H1 (cell line): ENCODE results near the gene STAT2. TPM values are rescaled to one million over a fixed set of nuclear protein-coding genes. Genes with fewer than 3 reads are reported as not detected.
A peak's percentile ranks its signal among the peaks of the same experiment; 100 is the strongest.

ENCODE experiments used
- CTCF ChIA-PET: fragments of 300-600 bp; sonication (Branson Sonifier 250); formaldehyde crosslinking; loops from one replicate; lab custom pipeline; 2021; ENCODE audit not compliant: partially characterized antibody; lab: Charles Lee
- POLR2A ChIA-PET: fragments of 300-600 bp; sonication (Branson Sonifier 250); formaldehyde crosslinking; loops from one replicate; lab custom pipeline; 2021; ENCODE audit warnings: inconsistent platforms; ENCODE audit not compliant: partially characterized antibody; lab: Charles Lee
- DNase-seq, 2 experiments: peaks; one replicate each; pipeline versions ENCODE4 v3.0.0 to v3.0.0-alpha.2; 2010 to 2022; ENCODE audit warnings: low spot score in 2 of 2, low read depth in 1 of 2, mixed read lengths in 1 of 2
- FAIRE-seq: peaks from 2 replicates; lab custom pipeline; 2011; peaks lifted over from hg19 to GRCh38; lab: Jason Lieb, UNC
- H2AFZ ChIP-seq: 2 replicates; pipeline ENCODE4 v1.8.1; 2012; ENCODE audit warnings: low read length, inconsistent platforms
- H2AK5ac ChIP-seq: 2 replicates; pipeline ENCODE4 v1.6.1; 2013; ENCODE audit warnings: low read depth, low read length
- H2BK120ac ChIP-seq: replicated peaks from 2 replicates; pipeline ENCODE3; 2013; ENCODE audit warnings: low read depth, low read length, inconsistent platforms
- H2BK12ac ChIP-seq: 2 replicates; pipeline ENCODE4 v1.6.1; 2013; ENCODE audit warnings: low read depth, low read length
- H2BK15ac ChIP-seq: 2 replicates; pipeline ENCODE4 v1.6.1; 2013; ENCODE audit warnings: low read length
- H2BK20ac ChIP-seq: 2 replicates; pipeline ENCODE4 v1.6.1; 2013; ENCODE audit warnings: low read length
- H2BK5ac ChIP-seq: 2 replicates; pipeline ENCODE4 v1.6.1; 2013; ENCODE audit warnings: low read depth, low read length
- H3K14ac ChIP-seq: 2 replicates; pipeline ENCODE4 v1.6.1; 2013; ENCODE audit warnings: inconsistent platforms; ENCODE audit not compliant: insufficient read length
- H3K18ac ChIP-seq: 2 replicates; pipeline ENCODE4 v1.6.1; 2013; ENCODE audit warnings: low read length; ENCODE audit errors: extremely low read depth
- H3K23ac ChIP-seq: 2 replicates; pipeline ENCODE4 v1.6.1; 2013; ENCODE audit warnings: inconsistent platforms; ENCODE audit not compliant: insufficient read length
- H3K23me2 ChIP-seq: 2 replicates; pipeline ENCODE4 v1.6.1; 2013; ENCODE audit warnings: low read depth, low read length
- H3K27ac ChIP-seq: 2 replicates; pipeline ENCODE4 v1.6.1; 2011; ENCODE audit warnings: low read depth, low read length, inconsistent platforms
- H3K27me3 ChIP-seq, 4 experiments: replicated peaks in 1 of 4; 1 replicate in 1 of 4; 2 replicates in 3 of 4; pipeline versions ENCODE4 v1.6.1 to v1.8.1; 2011 to 2013; ENCODE audit warnings: low read length in 3 of 4, mild to moderate bottlenecking in 3 of 4, inconsistent platforms in 2 of 4, mixed read lengths in 2 of 4, moderate library complexity in 1 of 4; ENCODE audit not compliant: control insufficient read depth in 3 of 4, insufficient read depth in 3 of 4; ENCODE audit errors: extremely low read depth in 1 of 4
- H3K36me3 ChIP-seq, 4 experiments: 2 replicates each; pipeline versions ENCODE4 v1.6.1 to v1.8.1; 2011 to 2013; ENCODE audit warnings: mild to moderate bottlenecking in 4 of 4, low read length in 3 of 4, moderate library complexity in 2 of 4, control low read depth in 1 of 4, inconsistent platforms in 1 of 4; ENCODE audit not compliant: insufficient read depth in 4 of 4, control insufficient read depth in 2 of 4
- H3K4ac ChIP-seq: replicated peaks from 2 replicates; pipeline ENCODE3; 2013; ENCODE audit warnings: low read length, low read depth, mixed read lengths, inconsistent platforms; ENCODE audit not compliant: insufficient read length
- H3K4me1 ChIP-seq, 4 experiments: replicated peaks in 1 of 4; 1 replicate in 1 of 4; 2 replicates in 3 of 4; pipeline versions ENCODE4 v1.6.1 to v1.8.1; 2011 to 2013; ENCODE audit warnings: low read length in 3 of 4, inconsistent platforms in 2 of 4, mixed read lengths in 1 of 4; ENCODE audit not compliant: insufficient read depth in 4 of 4, control insufficient read depth in 3 of 4
- H3K4me2 ChIP-seq, 2 experiments: 2 replicates each; pipeline versions ENCODE4 v1.6.1 to v1.8.1; 2011 to 2013; ENCODE audit warnings: low read depth in 2 of 2, low read length in 2 of 2, control low read depth in 1 of 2, inconsistent platforms in 1 of 2, mild to moderate bottlenecking in 1 of 2; ENCODE audit not compliant: insufficient read depth in 1 of 2
- H3K4me3 ChIP-seq, 4 experiments: fragments of 200-600, 300-600 bp in 1 of 4; sonication (generic), shearing (Covaris generic), sonication (Bioruptor Twin) in 1 of 4; 2 replicates each; pipeline versions ENCODE4 v1.5.1 to v1.8.1; 2011 to 2016; ENCODE audit warnings: low read length in 4 of 4, low read depth in 3 of 4, control low read depth in 2 of 4, inconsistent platforms in 2 of 4, mild to moderate bottlenecking in 2 of 4, mixed read lengths in 1 of 4, moderate library complexity in 1 of 4; ENCODE audit not compliant: insufficient read depth in 2 of 4; ENCODE audit errors: extremely low read depth in 1 of 4
- H3K56ac ChIP-seq: replicated peaks from 2 replicates; pipeline ENCODE3; 2013; ENCODE audit warnings: low read depth, mild to moderate bottlenecking, mixed read lengths, low read length, inconsistent platforms; ENCODE audit not compliant: insufficient read length
- H3K79me1 ChIP-seq: 2 replicates; pipeline ENCODE4 v1.6.1; 2013; ENCODE audit warnings: low read depth, low read length, control low read depth
- H3K79me2 ChIP-seq, 2 experiments: 2 replicates each; pipeline versions ENCODE4 v1.6.1 to v1.8.1; 2012 to 2013; ENCODE audit warnings: low read length in 2 of 2, mild to moderate bottlenecking in 2 of 2, inconsistent platforms in 1 of 2; ENCODE audit not compliant: insufficient read depth in 2 of 2, control insufficient read depth in 1 of 2
- H3K9ac ChIP-seq, 4 experiments: replicated peaks in 1 of 4; 1 replicate in 1 of 4; 2 replicates in 3 of 4; pipeline versions ENCODE4 v1.6.1 to v1.8.1; 2011 to 2013; ENCODE audit warnings: low read depth in 3 of 4, low read length in 3 of 4, control low read depth in 2 of 4, mild to moderate bottlenecking in 2 of 4, moderate library complexity in 2 of 4, inconsistent platforms in 1 of 4; ENCODE audit errors: extremely low read depth in 1 of 4
- H3K9me3 ChIP-seq, 2 experiments: 2 replicates each; pipeline versions ENCODE4 v1.6.1 to v1.8.1; 2012 to 2013; ENCODE audit warnings: mild to moderate bottlenecking in 2 of 2, moderate library complexity in 2 of 2, control low read depth in 1 of 2, inconsistent platforms in 1 of 2, low read depth in 1 of 2, low read length in 1 of 2, mixed read lengths in 1 of 2; ENCODE audit not compliant: insufficient read depth in 2 of 2
- H4K20me1 ChIP-seq, 2 experiments: replicated peaks in 1 of 2; 2 replicates each; pipeline versions ENCODE3 to v1.8.1; 2011 to 2013; ENCODE audit warnings: inconsistent platforms in 2 of 2, low read length in 2 of 2, mild to moderate bottlenecking in 1 of 2; ENCODE audit not compliant: insufficient read depth in 2 of 2, control insufficient read depth in 1 of 2
- H4K5ac ChIP-seq: 2 replicates; pipeline ENCODE4 v1.6.1; 2013; ENCODE audit warnings: low read length, low read depth, mixed read lengths, inconsistent platforms; ENCODE audit not compliant: insufficient read length
- H4K8ac ChIP-seq: 2 replicates; pipeline ENCODE4 v1.8.0; 2013; ENCODE audit warnings: mild to moderate bottlenecking, moderate library complexity, low read length, inconsistent platforms; ENCODE audit not compliant: insufficient read depth; ENCODE audit errors: extremely low read depth
- H4K91ac ChIP-seq: replicated peaks from 2 replicates; pipeline ENCODE3; 2013; ENCODE audit warnings: low read length, mixed read lengths, inconsistent platforms; ENCODE audit not compliant: insufficient read length
- BRCA1 ChIP-seq: IDR thresholded peaks from 2 replicates; pipeline ENCODE4 v1.6.1; 2012; ENCODE audit warnings: low read depth, low read length, improper control_type of control experiment
- CTCF ChIP-seq, 3 experiments: IDR thresholded peaks; 1 replicate in 2 of 3; 2 replicates in 1 of 3; pipeline versions ENCODE4 v1.5.1 to v1.6.1; 2011; ENCODE audit warnings: low read length in 3 of 3, mild to moderate bottlenecking in 3 of 3, inconsistent platforms in 2 of 3, low read depth in 1 of 3, moderate library complexity in 1 of 3; ENCODE audit not compliant: insufficient read depth in 1 of 3; ENCODE audit errors: control extremely low read depth in 1 of 3
- RAD21 ChIP-seq, 2 experiments: IDR thresholded peaks in 1 of 2; conservative IDR thresholded peaks in 1 of 2; 2 replicates each; pipeline ENCODE4 v1.6.1; 2011; ENCODE audit warnings: low read depth in 2 of 2, low read length in 2 of 2, improper control_type of control experiment in 1 of 2, inconsistent platforms in 1 of 2, mild to moderate bottlenecking in 1 of 2, moderate library complexity in 1 of 2
- WGBS, 2 experiments: shearing (Covaris generic) in 1 of 2; methylation state at CpG; one replicate each; pipeline versions ENCODE4 v1.1.6 to v1.1.7; 2013 to 2015; ENCODE audit warnings: low lambda C conversion rate in 2 of 2, mixed read lengths in 2 of 2, inconsistent platforms in 1 of 2, low coverage in 1 of 2, missing lambda C conversion rate in 1 of 2; ENCODE audit not compliant: insufficient replicate concordance in 2 of 2, insufficient coverage in 1 of 2, insufficient read length in 1 of 2; ENCODE audit errors: extremely low coverage in 1 of 2, missing lambda C conversion rate in 1 of 2; 5-methylcytosine and 5-hydroxymethylcytosine counted together
- polyA plus RNA-seq, 7 experiments: library from polyadenylated mRNA; depleted of rRNA in 3 of 7; stranded (reverse) in 5 of 7; unstranded in 2 of 7; fragments of >200 nt in 5 of 7; fragments of 200-250 nt in 2 of 7; gene quantifications; 1 replicate in 5 of 7; 2 replicates in 1 of 7; 4 replicates in 1 of 7; pipeline versions ENCODE4 v1.2.1 to v1.2.3, GENCODE V29; 2011 to 2013; ENCODE audit warnings: missing spikeins in 2 of 7, mixed read lengths in 2 of 7
- total RNA-seq: library from RNA; stranded (reverse); fragmentation: NEBNext Ultra II Directional; extraction: Animal tissue kit (Norgen Biotek cat#: 25700); gene quantifications from 2 replicates; pipeline ENCODE4 v1.2.1, GENCODE V29; 2021

Gene STAT2
- total and polyA plus RNA-seq, 2 of the 8 experiments (the other 6 are each of a cell fraction or from before 2014, with no cell fraction given) = 37.1 to 44.7 TPM

- H3K18ac ChIP-seq = no peak overlapping the region
- no peak overlapping the region for H2BK15ac ChIP-seq
- H3K79me1 ChIP-seq = peaks cover 4% of the 10 kb centered on the region
- H2AK5ac ChIP-seq = no peak overlapping the region
- no peak overlapping the region for H3K56ac ChIP-seq
- no peak overlapping the region for H2BK12ac ChIP-seq
- no peak overlapping the region for H2AFZ ChIP-seq
- H4K8ac ChIP-seq = no peak overlapping the region
- no peak overlapping the region for H3K4me3 ChIP-seq
- FAIRE-seq = no peak
- no peak overlapping the region for H4K5ac ChIP-seq
- H2BK20ac ChIP-seq = no peak overlapping the region
- peaks cover 4 to 16% of the 10 kb centered on the region in 2 experiments; a peak in 3 of 4 replicates for H3K79me2 ChIP-seq
- no peak overlapping the region for H3K9ac ChIP-seq
- no peak overlapping the region for H3K23ac ChIP-seq
- H3K27ac ChIP-seq = no peak overlapping the region
- peaks cover 9% of the 10 kb centered on the region for H3K23me2 ChIP-seq
- no peaks in the 10 kb centered on the region for H3K9me3 ChIP-seq
- WGBS, 2 experiments = 63 to 100% methylated on average over 1 to 3 of the region's 3 CpGs
- H3K4me1 ChIP-seq = peaks cover 0 to 6% (median 3%) of the 10 kb centered on the region in 4 experiments; a peak in 5 of 7 replicates
- no peak overlapping the region for H3K14ac ChIP-seq
- no peak for DNase-seq
- H4K20me1 ChIP-seq = no peaks in the 10 kb centered on the region
- no peak overlapping the region for H3K4me2 ChIP-seq
- H2BK5ac ChIP-seq = no peak overlapping the region
- no peaks in the 10 kb centered on the region for H3K27me3 ChIP-seq
- H3K36me3 ChIP-seq = peaks cover 3 to 15% (median 8%) of the 10 kb centered on the region in 4 experiments; a peak in 6 of 8 replicates
- H2BK120ac ChIP-seq = no peak overlapping the region
- H4K91ac ChIP-seq = no peak overlapping the region
- peak; percentile 21 to 52 (median 46) for TF ChIP-seq CTCF (IDR thresholded peaks at IDR 0.05; ENCODE audit: control extremely low read depth in 1 of 3, insufficient read depth in 1 of 3, low read depth in 1 of 3, low read length in 3 of 3)
- TF ChIP-seq BRCA1 = no peak
- peak; percentile 51 to 61 for TF ChIP-seq RAD21 (IDR thresholded peaks at IDR 0.05 in 1 of 2, conservative IDR thresholded peaks at IDR 0.05 in 1 of 2; ENCODE audit: low read depth in 2 of 2, low read length in 2 of 2)
- no peak overlapping the region for H3K4ac ChIP-seq
- POLR2A ChIA-PET = interaction anchor here (0.7 to 3.9 kb wide), 8 partner anchors 9 to 213 kb away, joined by 3 to 37 read pairs (median 4); partner anchors contain the start of genes CS, IL23A, PA2G4 and PAN2
- CTCF ChIA-PET = interaction anchor here (0.6 to 4.7 kb wide), 20 partner anchors 8 to 274 kb away, joined by 3 to 38 read pairs (median 4); partner anchors contain the start of genes PAN2 and STAT2
Measured at GRCh38 chr12:56317675-56318074, 42.2 kb downstream of the STAT2 start.
